ENCODE data around the gene MIER3. TPM values are rescaled to one million over a fixed set of nuclear protein-coding genes. Genes with fewer than 3 reads are reported as not detected.

MIER3 gene
- total and polyA plus RNA-seq, 2 of the 13 experiments (the other 11 are each of a cell fraction or from before 2014, with no cell fraction given): 14.6 to 38.8 TPM

- Histone ChIP-seq H3K27ac (ENCODE audit: extremely low read length, insufficient read depth, low read length) (no peak overlapping the region), H3K27me3 (ENCODE audit: control insufficient read depth in 1 of 2, insufficient read depth in 2 of 2, low read length in 2 of 2) (no peaks in the 10 kb centered on the region), H3K4me3 (replicated peaks in 1 of 3; ENCODE audit: insufficient read depth in 1 of 3, low read depth in 2 of 3, low read length in 3 of 3) (no peak overlapping the region), H3K79me2 (ENCODE audit: insufficient read depth, low read length) (no peaks in the 10 kb centered on the region), H4K20me1 (ENCODE audit: insufficient read depth, low read length) (no peaks in the 10 kb centered on the region), H3K9me3 (ENCODE audit: low read length) (no peaks in the 10 kb centered on the region), H3K9ac (ENCODE audit: insufficient read depth, low read depth, low read length) (no peak overlapping the region), H2AFZ (ENCODE audit: low read length) (no peak overlapping the region), H3K4me1 (ENCODE audit: insufficient read depth, low read length) (no peaks in the 10 kb centered on the region; the same call in 1 of the 2 replicates), H3K36me3 (replicated peaks in 1 of 2; ENCODE audit: control insufficient read depth in 1 of 2, insufficient read depth in 2 of 2, low read length in 2 of 2) (no peaks in the 10 kb centered on the region; a peak in 2 of 5 replicates), H3K4me2 (ENCODE audit: low read depth, low read length) (no peak overlapping the region)
- TF ChIP-seq SCMH1 (CRISPR knock-in tag; IDR thresholded peaks at IDR 0.05; ENCODE audit: borderline replicate concordance): no peak
- no peak for TF ChIP-seq NFIC (IDR thresholded peaks at IDR 0.05; ENCODE audit: low read length)
- TF ChIP-seq NCOR1 (IDR thresholded peaks at IDR 0.05; ENCODE audit: borderline replicate concordance, low read length): no peak
- no peak for TF ChIP-seq ATF1 (CRISPR knock-in tag; IDR thresholded peaks at IDR 0.05)
- no peak for TF ChIP-seq ZNF230 (CRISPR knock-in tag; IDR thresholded peaks at IDR 0.05)
- WGBS (ENCODE audit: low lambda C conversion rate): 36% methylated on average over 4 of the region's 4 CpGs
- FAIRE-seq (no peak), DNase-seq (ENCODE audit: low spot score) (no peak), ATAC-seq (peak; percentile 24)
- intact Hi-C loops (cut with micrococcal nuclease; ENCODE audit: unreplicated experiment) (loop anchor here (2.0 kb wide), 1 partner anchor 320 kb away; no protein-coding TSS in a partner anchor), in situ Hi-C loops (cut with HindIII; ENCODE audit: extremely low pct_ligation_motif_present, low pct_unique_long_range_greater_than_20kb) (loop anchor here (5.0 to 10.0 kb wide), 2 partner anchors 237 to 314 kb away; no protein-coding TSS in a partner anchor)
- ChIA-PET POLR2A (no interaction called here), CTCF (ENCODE audit: low intra/inter-chr PET ratio, low total read pairs) (interaction anchor here (0.8 to 2.4 kb wide), 6 partner anchors 96 to 321 kb away, joined by 3 to 22 read pairs (median 6); no protein-coding TSS in a partner anchor)
- no TSS peak for BruUV-seq (replicated peaks)
Observed at GRCh38 chr5:56900395-56900794, 51.5 kb downstream of the MIER3 start.

GRCh38 chr5:56898213-56898612, 53.7 kb downstream of the MIER3 start:
- CTCF ChIA-PET (ENCODE audit: low intra/inter-chr PET ratio, low total read pairs): no interaction called here
- BruUV-seq (replicated peaks): no TSS peak
- TF ChIP-seq SKI (IDR thresholded peaks at IDR 0.05; ENCODE audit: partially characterized antibody) (no peak), PAWR (CRISPR knock-in tag; IDR thresholded peaks at IDR 0.05; ENCODE audit: borderline replicate concordance) (no peak), ZBTB38 (CRISPR knock-in tag; IDR thresholded peaks at IDR 0.05) (no peak), POLR2AphosphoS2 (IDR thresholded peaks at IDR 0.05; ENCODE audit: low read depth, low read length) (no peak), FIP1L1 (IDR thresholded peaks at IDR 0.05; ENCODE audit: borderline replicate concordance, insufficient read depth, low read depth, low read length) (no peak), SP2 (CRISPR knock-in tag; IDR thresholded peaks at IDR 0.05) (no peak), RAD21 (CRISPR knock-in tag; IDR thresholded peaks at IDR 0.05) (no peak), HHEX (CRISPR knock-in tag; IDR thresholded peaks at IDR 0.05) (no peak), SYNCRIP (IDR thresholded peaks at IDR 0.05; ENCODE audit: insufficient read depth, low read depth, low read length) (no peak), ZNF556 (CRISPR knock-in tag; IDR thresholded peaks at IDR 0.05; ENCODE audit: borderline replicate concordance) (no peak), FOXJ3 (CRISPR knock-in tag; IDR thresholded peaks at IDR 0.05; ENCODE audit: borderline replicate concordance) (no peak), CEBPG (CRISPR knock-in tag; IDR thresholded peaks at IDR 0.05) (no peak), ZNF891 (CRISPR knock-in tag; IDR thresholded peaks at IDR 0.05) (no peak), PAF1 (CRISPR knock-in tag; IDR thresholded peaks at IDR 0.05) (no peak), FOXP1 (IDR thresholded peaks at IDR 0.05) (no peak), FOXP1 (CRISPR knock-in tag; IDR thresholded peaks at IDR 0.05) (no peak)

More at GRCh38 chr5:56898213-56898612, 53.7 kb downstream of the MIER3 start:
- Histone ChIP-seq H4K20me1 (ENCODE audit: insufficient read depth, low read length) (no peaks in the 10 kb centered on the region), H3K27me3 (ENCODE audit: control insufficient read depth in 1 of 2, insufficient read depth in 2 of 2, low read length in 2 of 2) (no peaks in the 10 kb centered on the region), H3K79me2 (ENCODE audit: insufficient read depth, low read length) (no peaks in the 10 kb centered on the region), H2AFZ (ENCODE audit: low read length) (no peak overlapping the region), H3K9ac (ENCODE audit: insufficient read depth, low read depth, low read length) (no peak overlapping the region), H3K4me1 (ENCODE audit: insufficient read depth, low read length) (no peaks in the 10 kb centered on the region; the same call in 1 of the 2 replicates), H3K4me2 (ENCODE audit: low read depth, low read length) (no peak overlapping the region), H3K36me3 (replicated peaks in 1 of 2; ENCODE audit: control insufficient read depth in 1 of 2, insufficient read depth in 2 of 2, low read length in 2 of 2) (peaks cover 3 to 14% of the 10 kb centered on the region in 2 experiments), H3K27ac (ENCODE audit: extremely low read length, insufficient read depth, low read length) (no peak overlapping the region), H3K9me3 (ENCODE audit: low read length) (no peaks in the 10 kb centered on the region), H3K4me3 (replicated peaks in 1 of 3; ENCODE audit: insufficient read depth in 1 of 3, low read depth in 2 of 3, low read length in 3 of 3) (no peak overlapping the region)
- ATAC-seq (no peak), DNase-seq (ENCODE audit: low spot score) (no peak), FAIRE-seq (no peak)
- POLR2A ChIA-PET: no interaction called here
- 93% methylated on average over 4 of the region's 4 CpGs for WGBS (ENCODE audit: low lambda C conversion rate)
- intact Hi-C loops (cut with micrococcal nuclease; ENCODE audit: unreplicated experiment) (no loop called here), in situ Hi-C loops (cut with HindIII; ENCODE audit: extremely low pct_ligation_motif_present, low pct_unique_long_range_greater_than_20kb) (no loop called here)
